H1 (cell line): ENCODE results near the gene IRF4. TPM values are rescaled to one million over a fixed set of nuclear protein-coding genes. Genes with fewer than 3 reads are reported as not detected.
A peak's percentile ranks its signal among the peaks of the same experiment; 100 is the strongest.

Experiments
- CTCF ChIA-PET: fragments of 300-600 bp; sonication (Branson Sonifier 250); formaldehyde crosslinking; loops from one replicate; lab custom pipeline; 2021; ENCODE audit not compliant: partially characterized antibody; lab: Charles Lee
- POLR2A ChIA-PET: fragments of 300-600 bp; sonication (Branson Sonifier 250); formaldehyde crosslinking; loops from one replicate; lab custom pipeline; 2021; ENCODE audit warnings: inconsistent platforms; ENCODE audit not compliant: partially characterized antibody; lab: Charles Lee
- DNase-seq, 2 experiments: peaks; one replicate each; pipeline versions ENCODE4 v3.0.0 to v3.0.0-alpha.2; 2010 to 2022; ENCODE audit warnings: low spot score in 2 of 2, low read depth in 1 of 2, mixed read lengths in 1 of 2
- FAIRE-seq: peaks from 2 replicates; lab custom pipeline; 2011; peaks lifted over from hg19 to GRCh38; lab: Jason Lieb, UNC
- H2AFZ ChIP-seq: 2 replicates; pipeline ENCODE4 v1.8.1; 2012; ENCODE audit warnings: low read length, inconsistent platforms
- H2AK5ac ChIP-seq: 2 replicates; pipeline ENCODE4 v1.6.1; 2013; ENCODE audit warnings: low read depth, low read length
- H2BK120ac ChIP-seq: replicated peaks from 2 replicates; pipeline ENCODE3; 2013; ENCODE audit warnings: low read depth, low read length, inconsistent platforms
- H2BK12ac ChIP-seq: 2 replicates; pipeline ENCODE4 v1.6.1; 2013; ENCODE audit warnings: low read depth, low read length
- H2BK15ac ChIP-seq: 2 replicates; pipeline ENCODE4 v1.6.1; 2013; ENCODE audit warnings: low read length
- H2BK20ac ChIP-seq: 2 replicates; pipeline ENCODE4 v1.6.1; 2013; ENCODE audit warnings: low read length
- H2BK5ac ChIP-seq: 2 replicates; pipeline ENCODE4 v1.6.1; 2013; ENCODE audit warnings: low read depth, low read length
- H3K14ac ChIP-seq: 2 replicates; pipeline ENCODE4 v1.6.1; 2013; ENCODE audit warnings: inconsistent platforms; ENCODE audit not compliant: insufficient read length
- H3K18ac ChIP-seq: 2 replicates; pipeline ENCODE4 v1.6.1; 2013; ENCODE audit warnings: low read length; ENCODE audit errors: extremely low read depth
- H3K23ac ChIP-seq: 2 replicates; pipeline ENCODE4 v1.6.1; 2013; ENCODE audit warnings: inconsistent platforms; ENCODE audit not compliant: insufficient read length
- H3K23me2 ChIP-seq: 2 replicates; pipeline ENCODE4 v1.6.1; 2013; ENCODE audit warnings: low read depth, low read length
- H3K27ac ChIP-seq: 2 replicates; pipeline ENCODE4 v1.6.1; 2011; ENCODE audit warnings: low read depth, low read length, inconsistent platforms
- H3K27me3 ChIP-seq, 4 experiments: replicated peaks in 1 of 4; 1 replicate in 1 of 4; 2 replicates in 3 of 4; pipeline versions ENCODE4 v1.6.1 to v1.8.1; 2011 to 2013; ENCODE audit warnings: low read length in 3 of 4, mild to moderate bottlenecking in 3 of 4, inconsistent platforms in 2 of 4, mixed read lengths in 2 of 4, moderate library complexity in 1 of 4; ENCODE audit not compliant: control insufficient read depth in 3 of 4, insufficient read depth in 3 of 4; ENCODE audit errors: extremely low read depth in 1 of 4
- H3K36me3 ChIP-seq, 4 experiments: 2 replicates each; pipeline versions ENCODE4 v1.6.1 to v1.8.1; 2011 to 2013; ENCODE audit warnings: mild to moderate bottlenecking in 4 of 4, low read length in 3 of 4, moderate library complexity in 2 of 4, control low read depth in 1 of 4, inconsistent platforms in 1 of 4; ENCODE audit not compliant: insufficient read depth in 4 of 4, control insufficient read depth in 2 of 4
- H3K4ac ChIP-seq: replicated peaks from 2 replicates; pipeline ENCODE3; 2013; ENCODE audit warnings: low read length, low read depth, mixed read lengths, inconsistent platforms; ENCODE audit not compliant: insufficient read length
- H3K4me1 ChIP-seq, 4 experiments: replicated peaks in 1 of 4; 1 replicate in 1 of 4; 2 replicates in 3 of 4; pipeline versions ENCODE4 v1.6.1 to v1.8.1; 2011 to 2013; ENCODE audit warnings: low read length in 3 of 4, inconsistent platforms in 2 of 4, mixed read lengths in 1 of 4; ENCODE audit not compliant: insufficient read depth in 4 of 4, control insufficient read depth in 3 of 4
- H3K4me2 ChIP-seq, 2 experiments: 2 replicates each; pipeline versions ENCODE4 v1.6.1 to v1.8.1; 2011 to 2013; ENCODE audit warnings: low read depth in 2 of 2, low read length in 2 of 2, control low read depth in 1 of 2, inconsistent platforms in 1 of 2, mild to moderate bottlenecking in 1 of 2; ENCODE audit not compliant: insufficient read depth in 1 of 2
- H3K4me3 ChIP-seq, 4 experiments: fragments of 200-600, 300-600 bp in 1 of 4; sonication (generic), shearing (Covaris generic), sonication (Bioruptor Twin) in 1 of 4; 2 replicates each; pipeline versions ENCODE4 v1.5.1 to v1.8.1; 2011 to 2016; ENCODE audit warnings: low read length in 4 of 4, low read depth in 3 of 4, control low read depth in 2 of 4, inconsistent platforms in 2 of 4, mild to moderate bottlenecking in 2 of 4, mixed read lengths in 1 of 4, moderate library complexity in 1 of 4; ENCODE audit not compliant: insufficient read depth in 2 of 4; ENCODE audit errors: extremely low read depth in 1 of 4
- H3K56ac ChIP-seq: replicated peaks from 2 replicates; pipeline ENCODE3; 2013; ENCODE audit warnings: low read depth, mild to moderate bottlenecking, mixed read lengths, low read length, inconsistent platforms; ENCODE audit not compliant: insufficient read length
- H3K79me1 ChIP-seq: 2 replicates; pipeline ENCODE4 v1.6.1; 2013; ENCODE audit warnings: low read depth, low read length, control low read depth
- H3K79me2 ChIP-seq, 2 experiments: 2 replicates each; pipeline versions ENCODE4 v1.6.1 to v1.8.1; 2012 to 2013; ENCODE audit warnings: low read length in 2 of 2, mild to moderate bottlenecking in 2 of 2, inconsistent platforms in 1 of 2; ENCODE audit not compliant: insufficient read depth in 2 of 2, control insufficient read depth in 1 of 2
- H3K9ac ChIP-seq, 4 experiments: replicated peaks in 1 of 4; 1 replicate in 1 of 4; 2 replicates in 3 of 4; pipeline versions ENCODE4 v1.6.1 to v1.8.1; 2011 to 2013; ENCODE audit warnings: low read depth in 3 of 4, low read length in 3 of 4, control low read depth in 2 of 4, mild to moderate bottlenecking in 2 of 4, moderate library complexity in 2 of 4, inconsistent platforms in 1 of 4; ENCODE audit errors: extremely low read depth in 1 of 4
- H3K9me3 ChIP-seq, 2 experiments: 2 replicates each; pipeline versions ENCODE4 v1.6.1 to v1.8.1; 2012 to 2013; ENCODE audit warnings: mild to moderate bottlenecking in 2 of 2, moderate library complexity in 2 of 2, control low read depth in 1 of 2, inconsistent platforms in 1 of 2, low read depth in 1 of 2, low read length in 1 of 2, mixed read lengths in 1 of 2; ENCODE audit not compliant: insufficient read depth in 2 of 2
- H4K20me1 ChIP-seq, 2 experiments: replicated peaks in 1 of 2; 2 replicates each; pipeline versions ENCODE3 to v1.8.1; 2011 to 2013; ENCODE audit warnings: inconsistent platforms in 2 of 2, low read length in 2 of 2, mild to moderate bottlenecking in 1 of 2; ENCODE audit not compliant: insufficient read depth in 2 of 2, control insufficient read depth in 1 of 2
- H4K5ac ChIP-seq: 2 replicates; pipeline ENCODE4 v1.6.1; 2013; ENCODE audit warnings: low read length, low read depth, mixed read lengths, inconsistent platforms; ENCODE audit not compliant: insufficient read length
- H4K8ac ChIP-seq: 2 replicates; pipeline ENCODE4 v1.8.0; 2013; ENCODE audit warnings: mild to moderate bottlenecking, moderate library complexity, low read length, inconsistent platforms; ENCODE audit not compliant: insufficient read depth; ENCODE audit errors: extremely low read depth
- H4K91ac ChIP-seq: replicated peaks from 2 replicates; pipeline ENCODE3; 2013; ENCODE audit warnings: low read length, mixed read lengths, inconsistent platforms; ENCODE audit not compliant: insufficient read length
- ASH2L ChIP-seq: fragments of 200-600, 300-600 bp; sonication (generic); IDR thresholded peaks from one replicate; pipeline ENCODE4 v1.7.1; 2017; ENCODE audit warnings: low read length
- CEBPB ChIP-seq: IDR thresholded peaks from 2 replicates; pipeline ENCODE4 v1.6.1; 2012; ENCODE audit warnings: low read depth, low read length
- EP300 ChIP-seq, 2 experiments: IDR thresholded peaks; 1 replicate in 1 of 2; 2 replicates in 1 of 2; pipeline ENCODE4 v1.6.1; 2011 to 2012; ENCODE audit warnings: low read depth in 2 of 2, low read length in 2 of 2, mild to moderate bottlenecking in 2 of 2, borderline replicate concordance in 1 of 2, inconsistent platforms in 1 of 2, moderate library complexity in 1 of 2
- KDM4A ChIP-seq: IDR thresholded peaks from one replicate; pipeline ENCODE4 v1.7.1; 2012; ENCODE audit warnings: low read depth, mild to moderate bottlenecking, moderate library complexity, low read length, inconsistent platforms; ENCODE audit not compliant: severe bottlenecking
- RAD21 ChIP-seq, 2 experiments: IDR thresholded peaks in 1 of 2; conservative IDR thresholded peaks in 1 of 2; 2 replicates each; pipeline ENCODE4 v1.6.1; 2011; ENCODE audit warnings: low read depth in 2 of 2, low read length in 2 of 2, improper control_type of control experiment in 1 of 2, inconsistent platforms in 1 of 2, mild to moderate bottlenecking in 1 of 2, moderate library complexity in 1 of 2
- TEAD4 ChIP-seq: IDR thresholded peaks from 2 replicates; pipeline ENCODE4 v1.6.1; 2012; ENCODE audit warnings: low read depth, low read length, inconsistent platforms, mixed read lengths
- WGBS, 2 experiments: shearing (Covaris generic) in 1 of 2; methylation state at CpG; one replicate each; pipeline versions ENCODE4 v1.1.6 to v1.1.7; 2013 to 2015; ENCODE audit warnings: low lambda C conversion rate in 2 of 2, mixed read lengths in 2 of 2, inconsistent platforms in 1 of 2, low coverage in 1 of 2, missing lambda C conversion rate in 1 of 2; ENCODE audit not compliant: insufficient replicate concordance in 2 of 2, insufficient coverage in 1 of 2, insufficient read length in 1 of 2; ENCODE audit errors: extremely low coverage in 1 of 2, missing lambda C conversion rate in 1 of 2; 5-methylcytosine and 5-hydroxymethylcytosine counted together
- polyA plus RNA-seq, 7 experiments: library from polyadenylated mRNA; depleted of rRNA in 3 of 7; stranded (reverse) in 5 of 7; unstranded in 2 of 7; fragments of >200 nt in 5 of 7; fragments of 200-250 nt in 2 of 7; gene quantifications; 1 replicate in 5 of 7; 2 replicates in 1 of 7; 4 replicates in 1 of 7; pipeline versions ENCODE4 v1.2.1 to v1.2.3, GENCODE V29; 2011 to 2013; ENCODE audit warnings: missing spikeins in 2 of 7, mixed read lengths in 2 of 7
- total RNA-seq: library from RNA; stranded (reverse); fragmentation: NEBNext Ultra II Directional; extraction: Animal tissue kit (Norgen Biotek cat#: 25700); gene quantifications from 2 replicates; pipeline ENCODE4 v1.2.1, GENCODE V29; 2021
- TF ChIP-seq, protein P1 (sequence below): IDR thresholded peaks from 2 replicates; pipeline ENCODE4 v1.6.1; 2012; ENCODE audit warnings: inconsistent platforms
- TF ChIP-seq, protein P2 (sequence below): IDR thresholded peaks from 2 replicates; pipeline ENCODE4 v1.6.1; 2012; ENCODE audit warnings: inconsistent platforms

The IRF4 gene
- total and polyA plus RNA-seq, 2 of the 8 experiments (the other 6 are each of a cell fraction or from before 2014, with no cell fraction given) = 0.77 to 2.1 TPM

DNA sequence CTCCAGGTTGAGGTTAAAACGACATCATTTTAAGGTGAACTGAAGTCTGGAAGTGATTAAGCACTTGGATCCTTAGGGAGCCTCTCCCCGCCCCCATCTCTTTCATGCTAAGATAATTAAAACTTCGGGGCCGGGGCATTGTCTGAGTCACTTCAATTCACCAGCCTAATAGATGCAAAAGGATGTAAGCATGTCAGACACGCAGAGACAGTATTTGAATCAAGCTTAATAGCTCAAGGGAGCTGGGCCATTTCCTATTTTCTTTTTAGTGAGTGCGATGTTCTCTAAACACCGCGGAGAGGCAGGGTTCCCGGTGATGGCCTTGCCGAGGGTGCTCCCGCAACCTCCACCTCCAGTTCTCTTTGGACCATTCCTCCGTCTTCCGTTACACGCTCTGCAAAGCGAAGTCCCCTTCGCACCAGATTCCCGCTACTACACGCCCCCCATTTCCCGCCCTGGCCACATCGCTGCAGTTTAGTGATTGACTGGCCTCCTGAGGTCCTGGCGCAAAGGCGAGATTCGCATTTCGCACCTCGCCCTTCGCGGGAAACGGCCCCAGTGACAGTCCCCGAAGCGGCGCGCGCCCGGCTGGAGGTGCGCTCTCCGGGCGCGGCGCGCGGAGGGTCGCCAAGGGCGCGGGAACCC, 516 bp upstream of the IRF4 start:
- Histone ChIP-seq H3K4me1 (peaks cover 2 to 6% (median 4%) of the 10 kb centered on the region in 4 experiments; a peak in 4 of 7 replicates), H2BK5ac (no peak overlapping the region), H2AK5ac (no peak overlapping the region), H2BK20ac (no peak overlapping the region), H3K4me2 (peak overlapping the region; percentile 82 to 96), H2BK15ac (no peak overlapping the region), H3K36me3 (peaks cover 0 to 8% (median 0%) of the 10 kb centered on the region in 4 experiments; a peak in 1 of 8 replicates), H4K91ac (no peak overlapping the region), H3K27ac (no peak overlapping the region), H3K18ac (no peak overlapping the region; the same call in 1 of the 2 replicates), H4K8ac (peak overlapping the region; percentile 57; the same call in 1 of the 2 replicates), H3K79me2 (no peaks in the 10 kb centered on the region), H3K23ac (no peak overlapping the region), H3K56ac (no peak overlapping the region), H3K4me3 (peak overlapping the region; percentile 38 to 65 (median 41); a peak in 6 of 8 replicates), H3K14ac (no peak overlapping the region), H2AFZ (peak overlapping the region; percentile 42), H4K20me1 (peaks cover 0 to 9% of the 10 kb centered on the region in 2 experiments), H2BK120ac (no peak overlapping the region), H3K23me2 (peaks cover 17% of the 10 kb centered on the region; the same call in 1 of the 2 replicates), H4K5ac (no peak overlapping the region), H2BK12ac (no peak overlapping the region), H3K4ac (no peak overlapping the region), H3K27me3 (peaks cover 28 to 67% (median 58%) of the 10 kb centered on the region in 4 experiments), H3K9ac (no peak overlapping the region), H3K79me1 (no peaks in the 10 kb centered on the region), H3K9me3 (no peaks in the 10 kb centered on the region)
- TF ChIP-seq EP300 (IDR thresholded peaks at IDR 0.05; ENCODE audit: borderline replicate concordance in 1 of 2, low read depth in 2 of 2, low read length in 2 of 2) = no peak
- 0 out of 2 replicates have a peak, but pooled peaks have one; percentile 27 for TF ChIP-seq TEAD4
- no peak for TF ChIP-seq CEBPB
- TF ChIP-seq ASH2L = peak; percentile 17
- TF ChIP-seq, protein P1, sequence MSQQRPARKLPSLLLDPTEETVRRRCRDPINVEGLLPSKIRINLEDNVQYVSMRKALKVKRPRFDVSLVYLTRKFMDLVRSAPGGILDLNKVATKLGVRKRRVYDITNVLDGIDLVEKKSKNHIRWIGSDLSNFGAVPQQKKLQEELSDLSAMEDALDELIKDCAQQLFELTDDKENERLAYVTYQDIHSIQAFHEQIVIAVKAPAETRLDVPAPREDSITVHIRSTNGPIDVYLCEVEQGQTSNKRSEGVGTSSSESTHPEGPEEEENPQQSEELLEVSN = peak; percentile 96
- peak; percentile 31 for TF ChIP-seq KDM4A
- TF ChIP-seq, protein P2, sequence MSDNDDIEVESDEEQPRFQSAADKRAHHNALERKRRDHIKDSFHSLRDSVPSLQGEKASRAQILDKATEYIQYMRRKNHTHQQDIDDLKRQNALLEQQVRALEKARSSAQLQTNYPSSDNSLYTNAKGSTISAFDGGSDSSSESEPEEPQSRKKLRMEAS = peak; percentile 84
- peak; percentile 21 to 27; a peak in 1 of 4 replicates for TF ChIP-seq RAD21 (IDR thresholded peaks at IDR 0.05 in 1 of 2, conservative IDR thresholded peaks at IDR 0.05 in 1 of 2; ENCODE audit: low read depth in 2 of 2, low read length in 2 of 2)
- FAIRE-seq = no peak
- 3% methylated on average over 44 of the region's 44 CpGs; no CpG with 5 or more reads in 1 of the 2 experiments for WGBS, 2 experiments
- peak in 1 of 2 experiments; percentile 77 for DNase-seq
- ChIA-PET POLR2A (interaction anchor here (1.1 to 1.7 kb wide), 2 partner anchors 8 to 10 kb away, joined by 4 to 5 read pairs; no protein-coding TSS in a partner anchor), CTCF (interaction anchor here (1.3 to 4.8 kb wide), 8 partner anchors 8 to 202 kb away, joined by 3 to 24 read pairs (median 6); no protein-coding TSS in a partner anchor)
